Measurements from ENCODE around the gene PACSIN2. TPM values are rescaled to one million over a fixed set of nuclear protein-coding genes. Genes with fewer than 3 reads are reported as not detected.
A peak's percentile ranks its signal among the peaks of the same experiment; 100 is the strongest.
"Not testable (repeated sequence)": the region's sequence is repeated elsewhere in the genome, so short reads cannot be mapped to it uniquely, and the experiment has no call there.

PACSIN2 gene
- total and polyA plus RNA-seq, 5 experiments from 2014 or later, result 21.9 to 44.9 (median 27.8) TPM

- Mint-ChIP-seq H3K27me3 (no peaks in the 10 kb centered on the region), H3K4me3 (peak overlapping the region in 3 of 10 donors; percentile 19 to 40 (median 27)), H3K27ac (peak overlapping the region in 3 of 10 donors; percentile 53 to 81 (median 56)), H3K4me1 (peaks cover 47 to 93% (median 79%) of the 10 kb centered on the region in 4 donors), H3K36me3 (peaks cover 0 to 6% (median 4%) of the 10 kb centered on the region in 3 donors), H3K9me3 (no peaks in the 10 kb centered on the region)
- no peak for DNase-seq
- POLR2A ChIA-PET, result no interaction called here
- peak in 1 of 2 donors; percentile 16 for ATAC-seq
These were observed 82.0 kb downstream of the PACSIN2 start for GRCh38 chr22:42932857-42933484.

GRCh38 chr22:42932197-42932519, 82.8 kb downstream of the PACSIN2 start:
- no peaks in the 10 kb centered on the region for H3K27me3 Mint-ChIP-seq
- H3K9me3 Mint-ChIP-seq, result no peaks in the 10 kb centered on the region
- H3K27ac Mint-ChIP-seq, result peak overlapping the region in 5 of 10 donors; percentile 8 to 84 (median 67)
- peak overlapping the region in 1 of 10 donors; percentile 39 for H3K4me3 Mint-ChIP-seq
- peaks cover 0 to 6% (median 4%) of the 10 kb centered on the region in 3 donors for H3K36me3 Mint-ChIP-seq
- DNase-seq (no peak), ATAC-seq (no peak)
- peaks cover 41 to 88% (median 75%) of the 10 kb centered on the region in 4 donors for H3K4me1 Mint-ChIP-seq
- POLR2A ChIA-PET, result no interaction called here

GRCh38 chr22:42931421-42932196, 83.3 kb downstream of the PACSIN2 start:
- peak in 1 of 2 donors; percentile 39 for ATAC-seq
- Mint-ChIP-seq H3K27ac (peak overlapping the region in 6 of 10 donors; percentile 38 to 87 (median 74)), H3K27me3 (no peaks in the 10 kb centered on the region), H3K4me1 (peaks cover 41 to 89% (median 76%) of the 10 kb centered on the region in 4 donors), H3K4me3 (peak overlapping the region in 1 of 10 donors; percentile 39), H3K36me3 (peaks cover 0 to 6% (median 4%) of the 10 kb centered on the region in 3 donors), H3K9me3 (no peaks in the 10 kb centered on the region)
- DNase-seq, result no peak
- POLR2A ChIA-PET, result no interaction called here

- no peaks in the 10 kb centered on the region for H3K27me3 Mint-ChIP-seq
- no peaks in the 10 kb centered on the region for H3K9me3 Mint-ChIP-seq
- POLR2A ChIA-PET, result no interaction called here
- peaks cover 45 to 90% (median 80%) of the 10 kb centered on the region in 4 donors for H3K4me1 Mint-ChIP-seq
- no peak for ATAC-seq
- H3K36me3 Mint-ChIP-seq, result peaks cover 0 to 8% (median 4%) of the 10 kb centered on the region in 3 donors
- peak overlapping the region in 6 of 10 donors; percentile 37 to 87 (median 74) for H3K27ac Mint-ChIP-seq
- DNase-seq, result no peak
- H3K4me3 Mint-ChIP-seq, result peak overlapping the region in 1 of 10 donors; percentile 39
These were observed 84.0 kb downstream of the PACSIN2 start for GRCh38 chr22:42930810-42931420.

GRCh38 chr22:42929838-42930155, 85.2 kb downstream of the PACSIN2 start:
- peak overlapping the region in 1 of 10 donors; percentile 7 for H3K4me3 Mint-ChIP-seq
- peak overlapping the region in 5 of 10 donors; percentile 0 to 81 (median 40) for H3K27ac Mint-ChIP-seq
- ATAC-seq (no peak), DNase-seq (no peak)
- POLR2A ChIA-PET, result no interaction called here
- H3K27me3 Mint-ChIP-seq, result no peaks in the 10 kb centered on the region
- peaks cover 44 to 92% (median 81%) of the 10 kb centered on the region in 4 donors for H3K4me1 Mint-ChIP-seq
- peaks cover 0 to 8% (median 0%) of the 10 kb centered on the region in 3 donors for H3K36me3 Mint-ChIP-seq
- no peaks in the 10 kb centered on the region for H3K9me3 Mint-ChIP-seq

- DNase-seq (no peak), ATAC-seq (no peak)
- POLR2A ChIA-PET, result no interaction called here
- peaks cover 0 to 8% (median 0%) of the 10 kb centered on the region in 3 donors for H3K36me3 Mint-ChIP-seq
- H3K4me3 Mint-ChIP-seq, result peak overlapping the region in 1 of 10 donors; percentile 7
- H3K27ac Mint-ChIP-seq, result peak overlapping the region in 6 of 10 donors; percentile 0 to 81 (median 35)
- H3K4me1 Mint-ChIP-seq, result peaks cover 43 to 91% (median 81%) of the 10 kb centered on the region in 4 donors
- H3K9me3 Mint-ChIP-seq, result no peaks in the 10 kb centered on the region
- no peaks in the 10 kb centered on the region for H3K27me3 Mint-ChIP-seq
These were observed 85.7 kb downstream of the PACSIN2 start for GRCh38 chr22:42928969-42929837.

- no peak for DNase-seq
- H3K27ac Mint-ChIP-seq, result no peak overlapping the region
- H3K4me1 Mint-ChIP-seq, result peaks cover 43 to 86% (median 79%) of the 10 kb centered on the region in 4 donors
- no peak overlapping the region for H3K4me3 Mint-ChIP-seq
- no peaks in the 10 kb centered on the region for H3K27me3 Mint-ChIP-seq
- H3K36me3 Mint-ChIP-seq, result peaks cover 0 to 8% (median 0%) of the 10 kb centered on the region in 3 donors
- ATAC-seq, result no peak
- no peaks in the 10 kb centered on the region for H3K9me3 Mint-ChIP-seq
- POLR2A ChIA-PET, result no interaction called here
These were observed 87.0 kb downstream of the PACSIN2 start for GRCh38 chr22:42927966-42928365.

GRCh38 chr22:42926768-42927167, 88.2 kb downstream of the PACSIN2 start:
- POLR2A ChIA-PET, result interaction anchor here (0.7 kb wide), 2 partner anchors 104 to 371 kb away, joined by 3 read pairs; no protein-coding TSS in a partner anchor
- H3K27me3 Mint-ChIP-seq, result no peaks in the 10 kb centered on the region
- ATAC-seq, result no peak
- H3K27ac Mint-ChIP-seq, result peak overlapping the region in 4 of 10 donors; percentile 14 to 76 (median 56)
- no peaks in the 10 kb centered on the region for H3K9me3 Mint-ChIP-seq
- peaks cover 44 to 86% (median 78%) of the 10 kb centered on the region in 4 donors for H3K4me1 Mint-ChIP-seq
- no peak for DNase-seq
- peaks cover 0 to 6% (median 0%) of the 10 kb centered on the region in 3 donors for H3K36me3 Mint-ChIP-seq
- H3K4me3 Mint-ChIP-seq, result peak overlapping the region in 2 of 10 donors; percentile 40 to 51

GRCh38 chr22:42926104-42926503, 88.8 kb downstream of the PACSIN2 start:
- Mint-ChIP-seq H3K27me3 (no peaks in the 10 kb centered on the region), H3K4me3 (peak overlapping the region in 3 of 10 donors; percentile 22 to 51 (median 24)), H3K27ac (peak overlapping the region in 9 of 10 donors; percentile 1 to 85 (median 49)), H3K9me3 (no peaks in the 10 kb centered on the region), H3K36me3 (peaks cover 0 to 6% (median 0%) of the 10 kb centered on the region in 3 donors), H3K4me1 (peaks cover 42 to 86% (median 72%) of the 10 kb centered on the region in 4 donors)
- POLR2A ChIA-PET, result no interaction called here
- DNase-seq, result no peak
- ATAC-seq, result peak in 1 of 2 donors; percentile 46

GRCh38 chr22:42925598-42925997, 89.4 kb downstream of the PACSIN2 start:
- peak overlapping the region in 7 of 10 donors; percentile 1 to 85 (median 76) for H3K27ac Mint-ChIP-seq
- peak in 1 of 2 donors; percentile 35 for ATAC-seq

GRCh38 chr22:42925031-42925430, 89.9 kb downstream of the PACSIN2 start:
- not testable (repeated sequence) for H3K36me3 Mint-ChIP-seq, H3K27me3 Mint-ChIP-seq, DNase-seq, ATAC-seq, H3K9me3 Mint-ChIP-seq
- Mint-ChIP-seq H3K4me3 (peak overlapping the region in 1 of 10 donors; percentile 49), H3K4me1 (peaks cover 41 to 85% (median 71%) of the 10 kb centered on the region in 4 donors), H3K27ac (peak overlapping the region in 1 of 10 donors; percentile 76)
- POLR2A ChIA-PET, result interaction anchor here (0.5 to 0.7 kb wide), 2 partner anchors 8 to 122 kb away, joined by 4 to 5 read pairs; no protein-coding TSS in a partner anchor

More at GRCh38 chr22:42925598-42925997, 89.4 kb downstream of the PACSIN2 start:
- Mint-ChIP-seq H3K36me3 (peaks cover 0 to 6% (median 0%) of the 10 kb centered on the region in 3 donors), H3K4me3 (peak overlapping the region in 3 of 10 donors; percentile 22 to 51 (median 24)), H3K9me3 (no peaks in the 10 kb centered on the region), H3K4me1 (peaks cover 41 to 85% (median 70%) of the 10 kb centered on the region in 4 donors), H3K27me3 (no peaks in the 10 kb centered on the region)
- peak in 1 of 10 donors; percentile 9 for DNase-seq
- POLR2A ChIA-PET, result no interaction called here
